RKO (cell line): ENCODE data around the gene DDIAS.
"Not testable (repeated sequence)": the region's sequence is repeated elsewhere in the genome, so short reads cannot be mapped to it uniquely, and the experiment has no call there.

ENCODE experiments used
- DNase-seq: peaks from one replicate; pipeline ENCODE4 v3.0.0-alpha.2; 2016; ENCODE audit warnings: low spot score

The DDIAS gene

DNA sequence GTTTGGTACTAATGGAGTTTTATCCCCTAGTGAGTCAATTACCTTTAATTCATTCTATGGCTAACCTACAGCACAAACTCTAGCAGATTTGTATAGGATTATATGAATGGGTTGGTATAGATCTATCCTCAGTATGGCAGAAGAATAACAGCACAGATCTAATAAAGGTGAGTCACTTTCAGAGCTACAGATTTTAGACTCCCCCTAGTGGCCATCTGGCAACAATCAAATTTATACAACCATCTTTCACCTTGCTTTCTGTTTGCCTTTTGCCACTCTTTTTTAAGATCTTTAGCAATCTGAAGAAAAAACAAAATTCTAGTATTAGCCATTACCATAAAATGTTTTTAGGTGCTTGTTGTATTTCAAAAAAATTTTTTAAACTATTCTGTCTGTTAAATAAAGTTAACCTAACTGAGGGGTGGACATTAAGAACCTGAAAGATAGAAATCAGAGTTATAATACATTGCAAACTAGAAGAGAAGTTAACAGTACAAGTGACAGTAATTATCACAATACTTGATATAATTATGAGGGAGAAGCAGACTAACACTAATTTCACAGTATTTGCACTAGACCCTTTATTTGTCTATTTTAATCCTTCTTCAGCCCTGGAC is 25.8 kb downstream of the DDIAS start:
- peak; percentile 81 for DNase-seq

DNA sequence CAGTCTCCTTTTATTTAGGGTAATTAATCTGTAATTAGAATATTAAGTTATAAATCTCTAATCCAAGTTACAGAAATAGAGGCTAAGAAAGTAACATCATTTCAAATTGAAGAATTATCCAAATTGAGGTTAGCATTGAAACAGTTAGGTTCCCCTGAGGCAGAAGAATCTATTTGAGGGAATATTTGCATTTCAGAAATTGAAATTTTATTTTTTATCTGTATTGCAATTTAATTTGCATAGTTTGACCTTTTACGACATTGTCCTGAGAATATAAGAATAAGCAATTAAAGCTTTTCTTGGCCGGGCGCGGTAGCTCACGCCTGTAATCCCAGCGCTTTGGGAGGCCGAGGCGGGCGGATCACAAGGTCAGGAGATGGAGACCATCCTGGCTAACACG is 27.6 kb downstream of the DDIAS start:
- no peak for DNase-seq

DNA sequence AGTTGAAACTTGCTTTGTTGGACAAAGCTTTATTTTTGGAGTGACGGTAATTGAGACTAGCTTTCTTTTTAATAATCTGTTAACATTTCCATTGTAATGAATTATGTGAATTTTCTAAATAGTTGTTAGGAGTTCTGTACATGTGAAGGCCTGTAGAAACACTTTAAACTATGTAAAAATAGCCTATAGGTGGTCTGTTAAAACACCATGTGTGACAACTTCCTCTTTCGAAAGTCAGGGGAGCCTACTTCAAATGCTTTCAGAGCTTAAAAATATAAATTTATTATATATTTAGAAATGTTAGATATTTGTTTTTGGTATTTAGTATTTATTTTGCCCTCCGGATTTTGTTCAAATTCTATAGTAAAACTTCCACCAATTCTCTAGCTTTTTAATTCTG is 28.7 kb downstream of the DDIAS start:
- DNase-seq, result no peak

GRCh38 chr11:82930734-82931133 is 29.2 kb downstream of the DDIAS start:
- DNase-seq, result no peak

DNA sequence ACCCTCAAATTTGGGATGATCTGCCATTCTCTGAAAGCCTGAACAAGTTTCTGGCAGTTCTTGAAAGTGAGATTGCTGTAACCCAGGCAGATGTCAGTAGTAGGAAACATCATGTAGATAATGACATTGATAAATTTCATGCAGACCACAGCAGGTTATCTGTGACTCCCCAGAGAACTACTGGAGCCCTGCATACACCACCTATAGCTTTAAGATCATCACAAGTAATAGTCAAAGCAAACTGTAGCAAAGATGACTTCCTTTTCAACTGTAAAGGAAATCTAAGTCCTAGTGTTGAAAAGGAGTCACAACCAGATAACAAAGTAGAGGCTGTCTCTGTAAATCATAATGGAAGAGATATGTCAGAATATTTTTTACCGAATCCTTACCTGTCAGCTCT is 31.0 kb downstream of the DDIAS start:
- no peak for DNase-seq

DNA sequence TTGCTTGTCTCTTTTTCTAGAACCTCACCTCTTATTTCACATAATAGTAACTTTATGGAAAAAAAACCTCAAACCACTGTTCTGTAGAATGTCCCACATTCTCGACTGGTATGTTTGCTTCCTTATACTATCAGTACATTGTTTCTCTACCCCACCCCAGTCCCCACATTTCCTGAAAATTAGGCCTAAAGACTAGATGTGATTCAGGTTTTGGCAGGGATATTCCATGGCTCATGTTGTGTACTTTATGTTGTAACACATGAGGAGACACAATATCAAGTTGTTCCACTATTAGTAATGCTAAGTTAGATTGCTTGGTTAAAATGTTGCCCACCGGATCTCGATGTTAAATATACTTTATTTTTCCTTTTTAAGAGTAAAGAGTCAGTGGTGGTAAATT is 34.7 kb downstream of the DDIAS start:
- no peak for DNase-seq

DNA sequence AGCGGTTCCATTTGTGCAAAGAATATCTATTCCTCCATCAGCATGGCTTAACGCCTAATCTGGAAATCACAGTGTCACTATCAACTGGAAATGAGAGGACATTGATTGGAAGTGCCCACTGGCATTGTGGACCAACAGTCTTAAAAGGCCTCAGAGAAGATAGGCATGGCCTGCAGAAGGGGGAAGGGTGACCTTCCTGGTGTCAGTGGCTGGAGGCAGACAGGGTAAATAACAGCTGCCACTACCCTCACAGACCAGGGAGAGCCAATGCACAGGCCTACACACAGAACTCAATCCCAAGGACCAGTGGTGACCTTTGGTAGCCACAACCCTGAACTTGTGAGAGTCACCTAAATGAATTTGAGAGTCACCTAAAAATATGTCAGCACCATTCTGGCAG is 36.0 kb downstream of the DDIAS start:
- no peak for DNase-seq

GRCh38 chr11:82939456-82939855 is 37.9 kb downstream of the DDIAS start:
- no peak for DNase-seq

DNA sequence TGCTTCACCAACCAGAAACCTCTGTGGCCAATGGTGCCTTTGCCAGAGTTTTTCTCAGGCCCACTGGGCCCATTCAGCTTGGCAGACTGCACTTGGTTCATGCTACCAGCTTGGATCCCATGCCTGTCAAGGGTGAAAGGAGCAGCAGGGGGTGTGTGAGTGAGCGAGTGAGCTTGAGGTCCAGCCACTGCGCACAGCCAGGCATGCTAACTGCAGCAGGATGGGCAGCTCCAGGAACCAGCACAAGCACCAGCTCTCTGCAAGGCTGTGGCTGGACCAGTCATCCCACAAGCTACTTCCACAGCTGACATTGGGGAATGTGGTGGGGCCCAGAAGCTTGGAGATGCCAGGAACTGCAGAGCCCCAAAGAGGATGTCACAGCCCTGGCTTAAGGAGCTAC is 40.8 kb downstream of the DDIAS start:
- no peak for DNase-seq

DNA sequence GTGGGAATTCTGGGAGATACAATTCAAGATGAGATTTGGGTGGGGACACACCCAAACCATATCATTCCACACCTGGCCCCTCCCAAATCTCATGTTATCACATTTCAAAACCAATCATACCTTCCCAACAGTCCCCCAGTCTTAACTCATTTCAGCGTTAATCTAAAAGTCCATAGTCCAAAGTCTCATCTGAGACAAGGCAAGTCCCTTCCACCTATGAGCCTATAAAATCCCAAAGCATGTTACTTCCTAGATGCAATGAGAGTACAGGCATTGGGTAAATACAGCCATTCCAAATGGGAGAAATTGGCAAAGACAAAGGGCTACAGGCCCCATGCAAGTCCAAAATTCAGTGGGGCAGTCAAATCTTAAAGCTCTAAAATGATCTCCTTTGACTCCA is 41.9 kb downstream of the DDIAS start:
- DNase-seq, result not testable (repeated sequence)

DNA sequence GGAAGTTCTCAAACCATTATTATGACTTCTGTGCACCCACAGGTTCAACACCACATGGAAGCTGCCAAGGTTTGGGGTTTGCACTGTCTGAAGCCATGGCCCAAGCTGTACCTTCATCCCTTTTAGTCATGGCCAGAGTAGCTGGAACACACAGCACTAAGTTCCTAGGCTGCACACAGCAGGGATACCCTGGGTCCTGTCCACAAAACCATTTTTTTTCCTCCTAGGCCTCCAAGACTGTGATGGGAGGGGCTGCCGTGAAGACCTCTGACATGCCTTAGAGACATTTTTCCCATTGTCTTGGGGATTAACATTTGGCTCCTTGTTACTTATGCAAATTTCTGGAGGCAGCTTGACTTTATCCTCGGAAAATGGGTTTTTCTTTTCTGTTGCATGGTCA is 42.7 kb downstream of the DDIAS start:
- no peak for DNase-seq

GRCh38 chr11:82945041-82945440 is 43.5 kb downstream of the DDIAS start:
- DNase-seq, result not testable (repeated sequence)

DNA sequence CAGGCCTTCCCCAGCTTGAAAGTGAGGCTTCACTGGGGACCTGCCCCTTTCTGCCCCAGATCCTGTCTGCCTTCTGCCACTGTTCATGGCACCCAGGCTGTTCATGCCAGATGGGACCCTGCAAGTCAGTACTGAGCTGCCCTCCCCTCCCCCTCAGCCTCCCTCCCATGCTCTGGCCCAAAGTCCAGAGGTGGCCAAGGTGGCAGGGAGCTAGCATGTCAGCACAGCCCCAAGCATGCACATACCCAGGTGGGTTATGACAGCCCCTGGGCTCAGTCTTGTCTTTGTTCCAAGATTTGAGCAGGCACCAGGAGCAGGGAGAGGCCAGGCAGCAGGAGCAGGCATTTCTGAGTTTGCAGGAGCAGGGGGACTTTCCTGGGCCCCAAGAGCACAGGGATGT is 44.1 kb downstream of the DDIAS start:
- DNase-seq, result no peak

DNA sequence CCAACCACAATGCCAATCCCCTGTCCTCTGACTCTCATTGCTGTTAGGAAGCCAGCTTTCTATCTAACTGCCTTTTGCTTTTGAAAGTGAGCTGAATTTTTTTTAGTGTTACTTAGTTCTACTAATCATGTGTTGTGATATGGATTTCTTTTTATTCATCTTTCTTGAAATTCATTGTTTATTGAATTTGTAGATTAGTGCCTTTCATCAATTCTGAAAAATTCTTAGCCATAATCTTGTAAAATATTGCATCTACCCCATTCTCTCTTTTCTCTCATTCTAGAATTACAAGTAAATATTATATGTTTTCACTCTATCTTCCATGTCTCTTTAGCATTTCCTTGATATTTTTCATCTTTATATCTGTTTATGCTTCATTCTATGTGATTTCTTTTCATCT is 47.8 kb downstream of the DDIAS start:
- DNase-seq, result no peak

DNA sequence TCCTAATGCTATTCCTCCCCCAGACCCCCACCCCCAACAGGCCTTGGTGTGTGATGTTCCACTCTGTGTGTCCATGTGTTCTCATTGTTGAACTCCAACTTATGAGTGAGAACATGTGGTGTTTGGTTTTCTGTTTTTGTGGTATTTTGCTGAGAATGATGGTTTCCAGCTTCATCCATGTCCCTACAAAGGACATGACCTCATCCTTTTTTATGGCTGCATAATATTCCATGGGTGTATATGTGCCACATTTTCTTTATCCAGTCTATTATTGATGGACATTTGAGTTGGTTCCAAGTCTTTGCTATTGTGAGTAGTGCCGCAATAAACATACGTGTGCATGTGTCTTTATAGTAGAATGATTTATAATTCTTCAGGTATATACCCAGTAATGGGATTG is 49.0 kb downstream of the DDIAS start:
- not testable (repeated sequence) for DNase-seq

DNA sequence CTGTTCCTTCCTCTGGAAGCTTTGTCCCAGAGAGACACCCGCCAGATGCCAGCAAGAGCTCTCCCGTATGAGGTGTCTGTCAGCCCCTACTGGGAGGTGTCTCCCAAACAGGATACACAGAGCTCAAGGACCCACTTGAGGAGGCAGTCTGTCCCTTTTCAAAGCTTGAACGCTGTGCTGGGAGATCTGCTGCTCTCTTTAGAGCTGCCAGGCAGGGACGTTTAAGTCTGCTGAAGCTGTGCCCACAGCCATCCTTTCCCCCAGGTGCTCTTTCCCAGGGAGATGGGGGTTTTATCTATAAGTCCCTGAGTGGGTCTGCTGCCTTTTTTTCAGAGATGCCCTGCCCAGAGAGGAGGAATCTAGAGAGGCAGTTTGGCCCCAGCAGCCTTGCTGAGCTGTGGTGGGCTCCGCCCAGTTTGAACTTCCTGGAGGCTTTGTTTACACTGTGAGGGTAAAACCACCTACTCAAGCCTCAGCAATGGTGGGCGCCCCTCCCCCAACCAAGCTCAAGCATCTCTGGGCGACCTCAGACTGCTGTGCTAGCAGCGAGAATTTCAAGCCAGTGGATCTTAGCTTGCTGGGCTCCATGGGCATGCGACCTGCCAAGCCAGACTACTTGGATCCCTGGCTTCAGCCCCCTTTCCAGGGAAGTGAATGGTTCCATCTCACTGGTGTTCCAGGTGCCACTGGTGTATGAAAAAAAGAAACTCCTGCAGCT is 54.4 kb downstream of the DDIAS start:
- DNase-seq, result not testable (repeated sequence)

DNA sequence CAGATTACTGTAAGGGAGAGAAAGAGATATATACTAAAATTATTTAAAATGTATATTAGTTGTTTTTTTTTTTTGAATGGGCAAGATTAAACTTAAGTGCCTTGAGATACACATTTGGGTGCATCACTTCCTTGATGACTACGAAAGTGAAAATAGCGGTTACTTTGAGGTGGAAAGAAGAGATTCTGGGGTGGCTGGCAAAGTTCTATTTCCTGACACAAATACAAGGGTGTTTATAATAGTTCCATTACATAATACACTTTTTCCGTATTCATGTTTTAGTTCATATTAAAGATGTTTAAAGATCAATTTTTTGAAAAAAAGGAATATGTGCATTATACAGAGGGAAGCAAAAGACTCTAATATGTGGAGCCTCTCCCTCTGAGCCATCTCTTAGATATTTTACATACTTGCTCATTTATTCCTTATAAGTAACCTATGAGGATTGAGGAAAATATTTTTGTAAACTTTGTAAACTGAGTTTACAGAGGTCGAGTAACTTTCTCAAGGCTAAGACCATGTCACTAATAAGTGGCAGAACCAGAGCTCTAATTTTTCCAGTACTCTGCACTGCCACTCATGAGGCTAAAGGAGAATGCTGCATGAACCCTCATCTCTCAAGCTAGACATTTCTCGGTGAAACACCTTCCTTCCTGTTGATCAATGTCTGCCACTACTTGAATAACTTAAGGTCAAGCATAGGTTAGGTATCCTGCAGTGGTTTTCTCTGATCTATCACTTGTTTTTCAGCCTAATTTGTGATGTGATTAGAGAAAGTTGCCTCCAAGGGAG is 58.6 kb downstream of the DDIAS start:
- DNase-seq, result no peak

- DNase-seq, result no peak
Measured at GRCh38 chr11:82960779-82961143, 59.2 kb downstream of the DDIAS start.

- DNase-seq, result not testable (repeated sequence)
Measured at GRCh38 chr11:82962021-82962420, 60.5 kb downstream of the DDIAS start.

DNA sequence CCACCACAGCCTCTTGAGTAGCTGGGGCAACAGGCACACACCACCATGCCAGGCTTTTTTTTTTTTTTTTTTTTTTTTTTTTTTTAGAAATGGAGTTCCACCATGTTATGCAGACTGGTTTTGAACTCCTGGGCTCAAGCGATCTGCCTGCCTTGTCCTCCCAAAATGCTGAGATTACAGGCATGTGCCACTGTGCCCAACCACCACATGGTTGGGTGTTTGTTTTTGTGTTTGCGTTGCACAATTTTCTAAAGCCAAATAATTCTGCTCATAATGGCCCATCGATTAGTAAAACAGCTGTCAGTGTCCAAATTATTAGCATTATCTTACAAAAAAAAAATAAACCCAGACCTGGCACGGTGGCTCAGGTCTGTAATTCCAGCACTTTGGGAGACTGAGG is 65.8 kb downstream of the DDIAS start:
- no peak for DNase-seq

DNA sequence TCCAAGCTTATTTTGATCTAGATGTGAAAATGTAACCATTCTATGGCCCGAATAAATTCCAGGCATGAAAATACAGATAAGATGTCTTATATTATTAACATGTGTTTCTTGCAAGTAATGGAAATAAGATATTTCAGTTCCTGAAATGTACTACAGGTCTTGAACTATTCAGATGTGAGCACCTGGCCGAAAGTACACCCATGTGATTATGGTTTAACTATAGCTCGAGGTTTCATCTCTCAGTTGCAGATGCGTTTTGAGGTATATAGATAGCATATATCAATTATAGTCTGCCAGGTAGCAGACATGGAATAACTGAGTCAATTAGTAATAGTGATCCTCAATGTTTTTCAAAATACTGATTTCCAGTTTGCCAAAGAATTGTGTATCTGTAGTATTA is 68.3 kb downstream of the DDIAS start:
- DNase-seq, result no peak

GRCh38 chr11:82970507-82971083 is 69.1 kb downstream of the DDIAS start:
- not testable (repeated sequence) for DNase-seq

DNA sequence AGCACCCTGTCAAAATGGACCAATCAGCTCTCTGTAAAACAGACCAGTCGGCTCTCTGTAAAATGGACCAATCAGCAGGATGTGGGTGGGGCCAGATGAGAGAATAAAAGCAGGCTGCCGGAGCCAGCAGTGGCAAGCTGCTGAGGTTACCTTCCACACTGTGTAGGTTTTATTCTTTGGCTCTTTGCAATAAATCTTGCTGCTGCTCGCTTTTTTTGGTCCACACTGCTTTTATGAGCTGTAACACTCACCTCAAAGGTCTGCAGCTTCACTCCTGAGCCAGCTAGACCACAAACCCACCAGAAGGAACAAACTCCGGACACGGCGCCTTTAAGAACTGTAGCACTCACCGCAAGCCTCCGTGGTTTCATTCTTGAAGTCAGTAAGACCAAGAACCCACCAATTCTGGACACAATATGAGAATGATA is 70.0 kb downstream of the DDIAS start:
- not testable (repeated sequence) for DNase-seq
